Stimulated activated CD8-positive, alpha-beta memory T cell treated with anti-CD3 and anti-CD28 coated beads, Interleukin-2, amount 100 ng/mL, for 48 hours (primary cell): Measurements from ENCODE around the gene KRT83.

Experiments
- DNase-seq, 2 donors: peaks; one replicate each; pipeline ENCODE4 v3.0.0-alpha.2; 2020; ENCODE audit warnings: low read depth in 2 of 2

KRT83 gene

GRCh38 chr12:52320784-52321400 is at the start of gene KRT83:
KRT83 (minus strand) TSS chr12:52321398; CDS start chr12:52321335, 63 bp downstream.
- no peak for DNase-seq

DNA sequence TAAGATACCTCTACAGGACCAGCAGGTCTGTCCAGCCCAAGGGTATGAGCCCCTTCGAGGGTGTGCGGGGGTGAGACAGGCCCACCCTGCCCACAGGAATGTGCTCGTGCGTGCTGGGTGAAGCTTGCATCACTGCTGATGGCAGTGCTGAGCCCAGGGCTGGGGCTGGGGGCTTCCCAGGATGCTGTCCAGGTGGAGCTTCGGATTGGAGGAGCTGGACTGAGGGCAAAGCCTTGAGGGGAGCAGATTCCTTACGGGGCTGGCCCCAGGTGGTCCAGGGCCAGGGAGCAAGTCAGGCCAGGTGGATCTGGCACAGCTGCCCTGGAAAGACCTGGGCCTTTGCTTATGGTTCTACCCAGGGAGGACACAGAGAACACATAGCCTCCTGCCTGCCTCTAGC is 48.6 kb upstream of the KRT83 start:
- DNase-seq, result no peak

GRCh38 chr12:52369211-52369610 is 48.0 kb upstream of the KRT83 start:
- DNase-seq, result no peak

- DNase-seq, result no peak
Measured at GRCh38 chr12:52368508-52368907, 47.3 kb upstream of the KRT83 start.

GRCh38 chr12:52367876-52368275 is 46.7 kb upstream of the KRT83 start:
- DNase-seq, result no peak

DNA sequence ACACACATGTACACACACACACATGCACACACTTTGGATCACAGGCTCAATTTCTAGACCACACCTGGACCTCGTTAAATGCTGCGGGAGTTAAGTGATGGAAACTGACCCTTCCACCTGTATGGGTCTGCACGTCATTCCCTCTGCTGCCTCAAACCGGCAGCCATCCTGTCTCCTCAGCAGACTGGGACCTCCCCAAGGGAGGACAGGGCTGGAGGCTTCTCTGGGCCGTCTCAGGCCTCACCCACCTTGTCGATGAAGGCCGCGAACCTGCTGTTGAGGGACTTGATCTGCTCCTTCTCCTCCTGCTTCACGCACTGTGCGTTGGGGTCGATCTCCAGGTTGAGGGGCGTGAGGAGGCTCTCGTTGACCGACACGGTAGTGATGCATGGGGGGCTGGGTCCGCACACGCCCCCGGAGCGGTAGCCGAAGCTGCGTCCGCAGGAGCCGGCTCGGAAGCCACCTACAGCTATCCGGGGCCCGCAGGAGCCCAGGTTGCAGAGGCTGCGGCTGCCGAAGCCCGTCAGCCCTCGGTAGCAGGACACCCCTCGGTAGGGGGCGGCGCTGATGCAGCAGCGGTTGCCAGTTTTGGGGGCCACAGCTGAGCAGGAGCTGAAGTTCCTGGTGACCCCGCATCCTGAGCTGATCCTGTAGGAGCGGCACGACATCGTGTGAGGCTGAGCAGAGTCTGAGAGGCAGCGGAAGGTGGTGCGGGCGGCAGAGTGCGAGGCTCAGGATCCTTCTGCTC is 45.7 kb upstream of the KRT83 start, which contains the start of gene KRT85:
Gene KRT85, minus strand, starts transcription at position 744 of the 748 bp plus-strand sequence. Its CDS starts 76 bp downstream, at position 668.
- DNase-seq, result no peak

GRCh38 chr12:52364901-52365489 is 43.8 kb upstream of the KRT83 start:
- DNase-seq, result no peak

GRCh38 chr12:52364061-52364460 is 42.9 kb upstream of the KRT83 start:
- DNase-seq, result no peak

DNA sequence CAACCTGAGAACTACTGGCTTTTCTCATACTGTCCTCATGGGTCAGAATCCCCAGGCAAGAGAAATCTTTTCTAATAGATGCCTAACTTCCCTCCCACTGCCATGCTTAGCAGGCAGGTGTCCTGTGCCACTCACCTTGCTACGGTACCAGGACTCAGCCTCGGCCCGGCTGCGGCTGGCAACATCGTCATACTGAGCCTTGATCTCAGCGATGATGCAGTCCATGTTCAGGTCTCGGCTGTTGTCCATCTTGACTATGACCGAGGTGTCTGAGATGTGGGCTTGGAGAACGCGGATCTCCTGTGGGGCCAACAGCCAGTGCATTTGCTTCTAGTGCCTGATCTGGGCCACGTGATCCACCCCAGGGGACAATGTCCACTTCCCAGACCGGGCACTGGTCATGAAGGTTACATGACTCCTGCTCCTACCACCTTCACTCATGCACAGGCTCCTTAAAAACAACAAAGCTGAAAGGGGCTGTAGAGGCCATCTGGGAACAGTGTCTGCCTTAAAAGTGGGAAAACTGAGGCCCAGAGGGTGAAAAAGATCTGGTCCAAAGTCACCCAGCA is 42.0 kb upstream of the KRT83 start:
- DNase-seq, result no peak

DNA sequence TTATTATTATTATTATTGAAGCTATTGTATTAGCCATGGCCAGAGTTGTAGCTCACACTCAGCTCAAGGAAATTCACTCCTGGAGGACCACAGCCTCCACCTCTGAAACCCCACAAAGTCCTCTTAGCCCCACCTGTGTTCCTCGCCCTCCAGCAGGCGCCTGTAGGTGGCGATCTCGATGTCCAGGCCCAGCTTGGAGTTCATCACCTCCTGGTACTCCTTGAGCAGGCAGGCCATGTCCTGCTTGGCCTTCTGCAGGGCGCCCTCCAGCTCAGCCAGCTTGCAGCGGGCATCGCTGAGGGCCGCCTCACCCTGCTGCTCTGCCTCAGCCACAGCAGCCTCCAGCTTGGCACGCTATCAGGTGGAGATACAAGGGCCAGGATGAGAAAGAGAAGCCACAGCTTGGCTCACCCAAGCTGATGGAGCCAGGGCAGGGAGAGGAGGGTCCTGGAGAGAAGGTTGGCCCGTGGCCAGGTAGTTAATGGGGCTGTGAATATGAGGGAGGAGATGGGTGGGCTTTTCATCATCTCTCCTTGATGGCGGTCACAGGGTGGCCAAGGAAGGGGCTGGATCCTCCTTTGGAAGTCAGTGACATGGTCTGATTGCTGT is 41.0 kb upstream of the KRT83 start:
- DNase-seq, result no peak

DNA sequence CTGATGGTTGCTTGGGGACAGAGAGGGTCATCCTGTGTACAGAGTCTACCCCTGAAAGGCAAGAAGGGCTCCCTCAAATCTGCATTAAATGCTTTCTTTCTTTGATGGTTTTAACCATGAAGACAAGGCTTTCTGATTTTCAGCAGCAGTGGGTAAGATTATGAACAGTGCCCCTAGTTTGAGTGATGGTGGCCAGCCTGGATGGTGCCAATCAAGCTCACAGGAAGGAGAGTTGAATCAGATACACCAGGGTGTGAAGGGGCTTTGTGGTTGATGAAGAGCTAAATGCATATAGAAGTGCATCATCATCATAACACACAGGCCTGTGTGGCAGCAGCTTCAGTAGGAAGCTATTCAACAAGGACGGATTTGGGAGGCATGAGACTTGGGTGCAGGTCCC is 40.4 kb upstream of the KRT83 start:
- no peak for DNase-seq

- no peak for DNase-seq
Measured at GRCh38 chr12:52360663-52361271, 39.6 kb upstream of the KRT83 start.

GRCh38 chr12:52360106-52360662 is 39.0 kb upstream of the KRT83 start:
- no peak for DNase-seq

DNA sequence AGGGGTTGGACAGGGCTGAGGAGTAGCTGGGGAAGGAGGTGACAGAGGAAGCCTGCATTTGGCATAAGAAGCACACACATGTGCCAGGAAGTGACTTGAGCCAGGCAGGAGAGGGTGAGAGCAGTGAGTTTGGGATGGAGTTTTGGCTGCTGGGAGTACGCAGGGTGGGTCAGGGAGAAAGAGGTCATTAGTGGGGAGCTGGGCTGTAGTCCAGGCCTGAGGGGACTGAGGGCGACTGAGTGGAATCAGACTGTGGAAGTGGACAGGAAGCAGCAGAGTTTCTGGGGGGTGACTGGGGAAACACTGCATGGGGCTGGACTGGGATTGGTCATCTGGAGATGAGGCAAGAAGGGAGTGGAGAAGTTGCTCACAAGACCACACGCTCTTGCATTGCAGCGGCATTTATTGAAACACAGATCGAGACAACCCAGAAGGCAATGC is 38.4 kb upstream of the KRT83 start:
- DNase-seq, result no peak

DNA sequence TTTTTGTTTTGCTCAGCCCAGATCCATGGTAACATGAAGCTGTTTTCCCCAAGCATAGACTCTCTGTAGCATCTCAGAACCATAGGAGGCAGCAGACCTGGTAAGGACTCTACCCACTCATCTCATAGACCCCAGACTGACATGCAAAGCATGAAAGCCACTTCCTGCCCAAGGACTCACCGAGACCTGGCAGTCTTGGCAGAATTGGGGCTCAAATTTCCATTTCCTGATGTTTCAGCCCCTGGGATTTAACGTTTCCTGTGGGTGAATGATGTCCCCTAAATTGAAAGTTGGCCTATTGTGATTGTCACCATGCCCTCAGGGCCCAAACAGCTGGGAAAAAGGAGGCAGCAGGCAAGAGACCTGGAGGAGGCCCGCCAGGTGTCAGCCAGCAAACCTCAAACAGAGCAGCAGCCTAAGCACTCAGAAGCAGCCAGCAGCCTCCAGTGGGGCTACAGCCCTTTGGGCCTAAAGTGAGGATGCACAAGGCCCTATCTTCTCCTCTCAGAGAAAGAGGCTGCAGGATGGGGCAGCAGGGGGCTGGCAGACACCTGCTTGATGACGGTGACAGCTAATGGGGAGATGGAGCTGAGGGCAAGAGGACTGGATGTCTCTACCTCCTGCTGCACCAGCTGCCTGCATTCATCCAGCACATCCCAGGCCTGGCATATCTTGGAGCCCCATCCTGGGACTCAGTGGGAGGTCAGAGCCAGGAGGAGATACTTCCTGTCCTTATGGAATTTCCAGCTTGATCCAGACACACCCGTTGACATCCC is 37.6 kb upstream of the KRT83 start:
- DNase-seq, result no peak

DNA sequence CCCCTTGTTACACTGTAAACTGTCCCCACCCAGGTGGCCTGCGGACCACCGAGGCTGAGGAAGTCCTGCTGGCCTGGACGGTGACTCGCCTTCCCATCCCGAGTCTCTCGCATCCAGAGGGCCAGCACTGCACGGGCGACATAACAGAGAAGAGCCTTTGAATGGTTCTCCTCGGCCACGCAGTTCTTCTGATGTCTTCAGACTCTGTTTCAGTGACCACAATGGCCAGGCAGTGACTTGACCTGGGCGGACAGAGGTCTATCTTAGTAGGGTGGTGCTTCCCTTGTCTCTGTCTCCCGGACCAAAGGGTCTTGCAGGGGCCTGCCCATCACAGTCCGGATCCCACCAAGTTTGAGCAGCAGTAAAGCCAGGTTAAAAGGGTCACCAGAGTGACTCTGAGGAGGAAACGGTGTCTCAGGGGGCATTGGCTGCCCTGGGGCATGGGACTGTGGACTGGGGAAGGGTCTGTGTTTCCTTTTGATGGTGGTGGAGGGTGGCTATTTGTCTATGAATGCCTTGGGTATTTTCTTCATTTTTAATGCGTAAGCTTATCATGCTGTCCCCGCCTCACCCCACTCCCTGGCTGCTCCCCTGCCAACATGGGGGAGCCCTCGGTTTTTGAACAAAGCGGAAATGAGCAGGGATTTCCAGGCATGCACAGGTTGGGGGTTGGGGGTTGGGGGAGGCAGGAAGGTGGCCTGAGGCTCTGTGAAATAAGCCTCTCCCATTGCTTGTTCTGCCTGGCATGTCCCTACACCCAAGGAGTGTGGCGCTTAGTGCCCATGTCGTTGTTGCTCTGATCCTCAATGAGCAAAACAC is 35.8 kb upstream of the KRT83 start:
- DNase-seq, result no peak

DNA sequence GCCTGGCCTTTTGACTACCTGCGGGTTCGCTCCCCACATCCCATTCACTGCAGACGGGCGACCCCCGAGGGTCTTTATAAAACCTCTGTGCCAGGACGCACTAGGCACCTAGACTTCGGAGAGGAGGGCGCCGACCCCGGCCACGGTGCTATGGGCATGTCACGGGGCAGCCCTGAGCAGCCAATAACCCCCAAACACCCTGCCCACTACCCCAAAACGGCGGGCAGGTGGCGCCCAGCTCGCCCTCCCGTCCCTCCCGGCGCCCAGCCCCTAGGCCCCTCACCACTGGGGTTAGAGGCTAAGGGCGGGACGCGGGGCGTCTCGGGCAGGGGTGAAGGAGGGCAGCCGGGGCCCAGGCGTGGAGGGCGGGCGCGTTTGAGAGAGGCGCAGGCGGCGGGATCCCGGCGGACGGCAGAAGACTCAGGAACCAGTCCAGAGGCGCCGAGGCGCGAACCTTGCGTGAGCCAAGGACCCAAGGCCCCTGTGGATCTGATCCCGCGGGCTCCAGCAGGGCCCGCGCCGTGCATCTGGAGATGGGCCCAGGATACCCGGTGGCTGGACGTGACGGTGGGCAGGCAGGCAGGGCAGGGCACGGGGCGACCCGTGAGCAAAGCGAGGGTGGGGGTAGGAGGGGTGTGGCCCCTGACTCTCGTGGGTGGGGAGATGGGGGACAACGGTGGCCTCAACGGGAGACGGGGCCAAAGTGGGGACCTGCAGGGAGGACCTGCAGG is 35.0 kb upstream of the KRT83 start:
- DNase-seq, result no peak

GRCh38 chr12:52355176-52355575 is 34.0 kb upstream of the KRT83 start:
- DNase-seq, result no peak

DNA sequence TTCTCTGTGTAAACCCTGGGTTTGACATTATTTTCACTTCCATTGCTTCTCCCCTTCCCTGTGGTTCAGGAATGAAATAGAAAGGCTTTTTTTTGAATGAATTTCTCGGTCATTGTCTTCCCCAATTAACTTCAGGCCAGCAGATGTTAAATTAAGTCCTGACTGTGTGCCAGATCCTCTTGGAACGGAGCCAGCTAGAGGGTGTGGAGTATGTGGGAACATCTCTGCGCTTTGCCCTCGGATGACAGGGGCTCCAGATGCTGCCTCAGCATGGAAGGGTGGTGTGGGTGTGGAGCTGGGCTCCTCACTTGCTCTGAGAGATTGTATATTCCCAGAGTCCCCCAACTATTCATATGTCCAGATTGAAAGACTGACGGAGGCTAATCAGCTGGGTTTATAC is 33.0 kb upstream of the KRT83 start:
- DNase-seq, result no peak
